Measurements from ENCODE around the gene LDLRAD4.

The LDLRAD4 gene

GRCh38 chr18:13429884-13430510, 211.4 kb downstream of the LDLRAD4 start:
- Histone ChIP-seq H3K4me1 (no peaks in the 10 kb centered on the region), H3K27ac (no peak overlapping the region), H3K4me2 (ENCODE audit: low read length) (no peak overlapping the region), H3K9ac (no peak overlapping the region), H3K9me3 (ENCODE audit: control insufficient read depth, low read length) (no peaks in the 10 kb centered on the region), H2AFZ (no peak overlapping the region), H3K36me3 (ENCODE audit: control insufficient read depth, insufficient read depth, low read length) (no peaks in the 10 kb centered on the region), H3K79me2 (no peaks in the 10 kb centered on the region), H3K27me3 (ENCODE audit: control insufficient read depth, insufficient read depth, low read length) (no peaks in the 10 kb centered on the region), H3K4me3 (ENCODE audit: low read depth, low read length) (no peak overlapping the region)
- TF ChIP-seq CTCF (IDR thresholded peaks at IDR 0.05), result no peak

GRCh38 chr18:13430663-13431062, 212.1 kb downstream of the LDLRAD4 start:
- TF ChIP-seq CTCF (IDR thresholded peaks at IDR 0.05), result no peak

GRCh38 chr18:13431886-13432285, 213.3 kb downstream of the LDLRAD4 start:
- no peaks in the 10 kb centered on the region for H3K36me3 ChIP-seq (ENCODE audit: control insufficient read depth, insufficient read depth, low read length)
- no peak for TF ChIP-seq CTCF (IDR thresholded peaks at IDR 0.05)
- no peaks in the 10 kb centered on the region for H3K79me2 ChIP-seq
- no peak overlapping the region for H2AFZ ChIP-seq
- no peaks in the 10 kb centered on the region for H3K9me3 ChIP-seq (ENCODE audit: control insufficient read depth, low read length)
- H3K9ac ChIP-seq, result no peak overlapping the region
- no peaks in the 10 kb centered on the region for H3K27me3 ChIP-seq (ENCODE audit: control insufficient read depth, insufficient read depth, low read length)
- no peak overlapping the region for H3K4me2 ChIP-seq (ENCODE audit: low read length)
- no peak overlapping the region for H3K4me3 ChIP-seq (ENCODE audit: low read depth, low read length)
- peaks cover 3% of the 10 kb centered on the region for H3K4me1 ChIP-seq
- no peak overlapping the region for H3K27ac ChIP-seq

More at GRCh38 chr18:13430663-13431062, 212.1 kb downstream of the LDLRAD4 start:
- Histone ChIP-seq H3K27me3 (ENCODE audit: control insufficient read depth, insufficient read depth, low read length) (no peaks in the 10 kb centered on the region), H3K36me3 (ENCODE audit: control insufficient read depth, insufficient read depth, low read length) (no peaks in the 10 kb centered on the region), H3K27ac (no peak overlapping the region), H2AFZ (no peak overlapping the region), H3K4me3 (ENCODE audit: low read depth, low read length) (no peak overlapping the region), H3K79me2 (no peaks in the 10 kb centered on the region), H3K9ac (no peak overlapping the region), H3K9me3 (ENCODE audit: control insufficient read depth, low read length) (no peaks in the 10 kb centered on the region), H3K4me2 (ENCODE audit: low read length) (no peak overlapping the region), H3K4me1 (no peaks in the 10 kb centered on the region)

- Histone ChIP-seq H3K9me3 (ENCODE audit: control insufficient read depth, low read length) (no peaks in the 10 kb centered on the region), H3K79me2 (no peaks in the 10 kb centered on the region), H3K27ac (no peak overlapping the region), H3K36me3 (ENCODE audit: control insufficient read depth, insufficient read depth, low read length) (no peaks in the 10 kb centered on the region), H3K4me3 (ENCODE audit: low read depth, low read length) (no peak overlapping the region), H3K27me3 (ENCODE audit: control insufficient read depth, insufficient read depth, low read length) (no peaks in the 10 kb centered on the region), H2AFZ (no peak overlapping the region), H3K9ac (no peak overlapping the region), H3K4me2 (ENCODE audit: low read length) (no peak overlapping the region), H3K4me1 (peaks cover 7% of the 10 kb centered on the region)
- TF ChIP-seq CTCF (IDR thresholded peaks at IDR 0.05), result no peak
These were observed 214.6 kb downstream of the LDLRAD4 start for GRCh38 chr18:13433125-13433524.

GRCh38 chr18:13433685-13434084, 215.1 kb downstream of the LDLRAD4 start:
- no peaks in the 10 kb centered on the region for H3K36me3 ChIP-seq (ENCODE audit: control insufficient read depth, insufficient read depth, low read length)
- no peaks in the 10 kb centered on the region for H3K27me3 ChIP-seq (ENCODE audit: control insufficient read depth, insufficient read depth, low read length)
- no peaks in the 10 kb centered on the region for H3K79me2 ChIP-seq
- H3K4me2 ChIP-seq (ENCODE audit: low read length), result no peak overlapping the region
- H2AFZ ChIP-seq, result no peak overlapping the region
- H3K27ac ChIP-seq, result no peak overlapping the region
- H3K4me1 ChIP-seq, result peaks cover 7% of the 10 kb centered on the region
- H3K9me3 ChIP-seq (ENCODE audit: control insufficient read depth, low read length), result no peaks in the 10 kb centered on the region
- no peak for TF ChIP-seq CTCF (IDR thresholded peaks at IDR 0.05)
- no peak overlapping the region for H3K4me3 ChIP-seq (ENCODE audit: low read depth, low read length)
- no peak overlapping the region for H3K9ac ChIP-seq
